Esophagus squamous epithelium (tissue), 5 donors: ENCODE data around the gene CTNND2. TPM values are rescaled to one million over a fixed set of nuclear protein-coding genes. Genes with fewer than 3 reads are reported as not detected.
"Not testable (repeated sequence)": the region's sequence is repeated elsewhere in the genome, so short reads cannot be mapped to it uniquely, and the experiment has no call there.

Source experiments
- DNase-seq: peaks from one replicate; lab custom pipeline; 2025; lab: John Stamatoyannopoulos, UW
- H3K27ac ChIP-seq, 4 donors: fragments of 200-600 bp; sonication (generic); one replicate each; pipeline ENCODE4 v1.5.1; 2016 to 2019; ENCODE audit warnings: mild to moderate bottlenecking in 1 of 4
- H3K27me3 ChIP-seq, 4 donors: fragments of 200-600 bp; sonication (generic); 1 replicate in 3 of 4; 2 replicates in 1 of 4; pipeline versions ENCODE4 v1.5.1 to v1.6.0; 2017 to 2021; ENCODE audit warnings: antibody characterized with exemption in 1 of 4
- H3K36me3 ChIP-seq, 3 donors: fragments of 200-600 bp; sonication (generic); one replicate each; pipeline ENCODE4 v1.5.1; 2016 to 2019
- H3K4me1 ChIP-seq, 3 donors: fragments of 200-600 bp; sonication (generic); one replicate each; pipeline ENCODE4 v1.5.1; 2017 to 2019
- H3K4me3 ChIP-seq, 4 donors: fragments of 200-600 bp; sonication (generic); 1 replicate in 3 of 4; 2 replicates in 1 of 4; pipeline ENCODE4 v1.5.1; 2016 to 2019; ENCODE audit warnings: mild to moderate bottlenecking in 2 of 4, moderate library complexity in 1 of 4
- H3K9me3 ChIP-seq, 3 donors: fragments of 200-600 bp; sonication (generic); one replicate each; pipeline ENCODE4 v1.5.1; 2016 to 2019
- CTCF ChIP-seq, 6 experiments: fragments of 450-650 bp in 4 of 6; fragments of 200-600 bp in 2 of 6; sonication (generic) in 2 of 6; IDR thresholded peaks; one replicate each; pipeline ENCODE4 v1.5.1; 2016 to 2019; ENCODE audit warnings: antibody characterized with exemption in 6 of 6, mild to moderate bottlenecking in 4 of 6, moderate library complexity in 4 of 6
- POLR2A ChIP-seq, 4 donors: fragments of 450-650 bp; IDR thresholded peaks; one replicate each; pipeline ENCODE4 v1.6.1; 2017; ENCODE audit warnings: antibody characterized with exemption in 4 of 4, mild to moderate bottlenecking in 4 of 4, moderate library complexity in 3 of 4
- WGBS, 2 donors: methylation state at CpG; one replicate each; pipeline ENCODE4 v1.1.5; 2018; 5-methylcytosine and 5-hydroxymethylcytosine counted together
- intact Hi-C: fragments of 100-400 bp; cut with DNase I; formaldehyde crosslinking; loops from one replicate; pipeline ENCODE4 v1.15.0; 2022
- total RNA-seq, 4 donors: library from RNA; depleted of rRNA; stranded (reverse); fragments of >200 nt; gene quantifications; one replicate each; pipeline ENCODE4 v1.1.0, GENCODE V29; 2016
- donor health status: DM: yes; HTN: yes; CAD: no.

The CTNND2 gene
- total RNA-seq, 4 donors from 2014 or later: 0.38 to 0.50 TPM; not detected in 2

- H3K4me3 ChIP-seq: no peak overlapping the region
- H3K36me3 ChIP-seq: no peaks in the 10 kb centered on the region
- peaks cover 0 to 4% (median 0%) of the 10 kb centered on the region in 3 donors for H3K4me1 ChIP-seq
- TF ChIP-seq POLR2A (IDR thresholded peaks at IDR 0.05) (no peak), CTCF (IDR thresholded peaks at IDR 0.05) (no peak)
- WGBS, 2 donors: 35 to 48% methylated on average over 7 of the region's 7 CpGs
- DNase-seq: no peak
- H3K27me3 ChIP-seq: no peaks in the 10 kb centered on the region
- no peak overlapping the region for H3K27ac ChIP-seq
- intact Hi-C loops: no loop called here
- no peaks in the 10 kb centered on the region for H3K9me3 ChIP-seq
Observed at GRCh38 chr5:11319836-11320580, 584.2 kb downstream of the CTNND2 start.

GRCh38 chr5:11313694-11314093 is 590.6 kb downstream of the CTNND2 start:
- 59 to 77% methylated on average over 7 of the region's 7 CpGs for WGBS, 2 donors

GRCh38 chr5:11311731-11312130 is 592.5 kb downstream of the CTNND2 start:
- H3K9me3 ChIP-seq: no peaks in the 10 kb centered on the region
- no peak overlapping the region for H3K4me3 ChIP-seq
- 80 to 92% methylated on average over 3 of the region's 3 CpGs for WGBS, 2 donors
- DNase-seq: no peak
- no peak overlapping the region for H3K27ac ChIP-seq
- no peaks in the 10 kb centered on the region for H3K27me3 ChIP-seq
- TF ChIP-seq CTCF (IDR thresholded peaks at IDR 0.05) (no peak), POLR2A (IDR thresholded peaks at IDR 0.05) (no peak)
- no peaks in the 10 kb centered on the region for H3K36me3 ChIP-seq
- no peaks in the 10 kb centered on the region for H3K4me1 ChIP-seq
- intact Hi-C loops: no loop called here

More at GRCh38 chr5:11313694-11314093, 590.6 kb downstream of the CTNND2 start:
- H3K27ac ChIP-seq, H3K36me3 ChIP-seq, H3K27me3 ChIP-seq, H3K4me1 ChIP-seq, H3K4me3 ChIP-seq, H3K9me3 ChIP-seq, DNase-seq, intact Hi-C loops: not testable (repeated sequence)

- H3K4me3 ChIP-seq: no peak overlapping the region
- no peak overlapping the region for H3K27ac ChIP-seq
- intact Hi-C loops: no loop called here
- no peaks in the 10 kb centered on the region for H3K36me3 ChIP-seq
- H3K4me1 ChIP-seq: no peaks in the 10 kb centered on the region
- H3K27me3 ChIP-seq: no peaks in the 10 kb centered on the region
- WGBS, 2 donors: 79 to 88% methylated on average over 1 of the region's 1 CpG
- no peaks in the 10 kb centered on the region for H3K9me3 ChIP-seq
- DNase-seq: no peak
- TF ChIP-seq CTCF (IDR thresholded peaks at IDR 0.05) (no peak), POLR2A (IDR thresholded peaks at IDR 0.05) (no peak)
Observed at GRCh38 chr5:11311272-11311671, 593.0 kb downstream of the CTNND2 start.

GRCh38 chr5:11310158-11310557 is 594.1 kb downstream of the CTNND2 start:
- Histone ChIP-seq H3K27ac (no peak overlapping the region), H3K4me3 (no peak overlapping the region)
- 79 to 92% methylated on average over 2 of the region's 2 CpGs for WGBS, 2 donors

More at GRCh38 chr5:11310158-11310557, 594.1 kb downstream of the CTNND2 start:
- no peak for TF ChIP-seq POLR2A (IDR thresholded peaks at IDR 0.05)
- TF ChIP-seq CTCF (IDR thresholded peaks at IDR 0.05): no peak
- intact Hi-C loops: no loop called here
- Histone ChIP-seq H3K27me3 (no peaks in the 10 kb centered on the region), H3K36me3 (no peaks in the 10 kb centered on the region), H3K9me3 (no peaks in the 10 kb centered on the region), H3K4me1 (no peaks in the 10 kb centered on the region)
- DNase-seq: no peak
